HG02798 (cell line): Measurements from ENCODE around the gene VOPP1.
A peak's percentile ranks its signal among the peaks of the same experiment; 100 is the strongest.

Experiments used
- ATAC-seq: cut with Tn5 transposase; IDR thresholded peaks from one replicate; pipeline ENCODE4 v1.9.1; 2021; ENCODE audit warnings: mild to moderate bottlenecking; ENCODE audit not compliant: unreplicated experiment, poor library complexity

The VOPP1 gene

GRCh38 chr7:55557666-55558188 lies 14.6 kb downstream of the VOPP1 start:
- peak; percentile 83 for ATAC-seq

- no peak for ATAC-seq
These were observed 15.8 kb downstream of the VOPP1 start for GRCh38 chr7:55556492-55556891.

GRCh38 chr7:55556031-55556430 lies 16.3 kb downstream of the VOPP1 start:
- peak; percentile 33 for ATAC-seq

GRCh38 chr7:55555160-55555559 lies 17.1 kb downstream of the VOPP1 start:
- no peak for ATAC-seq

GRCh38 chr7:55554038-55554437 lies 18.3 kb downstream of the VOPP1 start:
- no peak for ATAC-seq

- no peak for ATAC-seq
These were observed 19.3 kb downstream of the VOPP1 start for GRCh38 chr7:55553024-55553345.

GRCh38 chr7:55552320-55553023 lies 19.8 kb downstream of the VOPP1 start:
- ATAC-seq: no peak

GRCh38 chr7:55550841-55551537 lies 21.3 kb downstream of the VOPP1 start:
- ATAC-seq: no peak

GRCh38 chr7:55550010-55550663 lies 22.2 kb downstream of the VOPP1 start:
- no peak for ATAC-seq

- ATAC-seq: peak; percentile 54
These were observed 22.8 kb downstream of the VOPP1 start for GRCh38 chr7:55549457-55549856.

GRCh38 chr7:55548295-55548731 lies 24.0 kb downstream of the VOPP1 start:
- peak; percentile 51 for ATAC-seq

GRCh38 chr7:55546814-55547213 lies 25.5 kb downstream of the VOPP1 start:
- ATAC-seq: no peak

- no peak for ATAC-seq
These were observed 26.8 kb downstream of the VOPP1 start for GRCh38 chr7:55545496-55545895.

- ATAC-seq: no peak
These were observed 32.0 kb downstream of the VOPP1 start for GRCh38 chr7:55540226-55540858.

- ATAC-seq: no peak
These were observed 32.9 kb downstream of the VOPP1 start for GRCh38 chr7:55539380-55539779.

- no peak for ATAC-seq
These were observed 33.8 kb downstream of the VOPP1 start for GRCh38 chr7:55538538-55538937.

- no peak for ATAC-seq
These were observed 34.8 kb downstream of the VOPP1 start for GRCh38 chr7:55537458-55537990.

- ATAC-seq: no peak
These were observed 35.5 kb downstream of the VOPP1 start for GRCh38 chr7:55536619-55537457.

GRCh38 chr7:55535617-55536016 lies 36.7 kb downstream of the VOPP1 start:
- no peak for ATAC-seq
